Measurements from ENCODE around the gene SVOPL. TPM values are rescaled to one million over a fixed set of nuclear protein-coding genes. Genes with fewer than 3 reads are reported as not detected.

The SVOPL gene
- not detected in 2 replicates for total RNA-seq
- polyA plus RNA-seq, result not detected in 2 replicates
- polyA plus RNA-seq (2012), result not detected in 2 replicates
- not detected in 2 replicates for polyA minus RNA-seq (ENCODE audit: low replicate concordance)

- Histone ChIP-seq H3K4me1 (ENCODE audit: control insufficient read depth, extremely low read depth, insufficient read depth, low read length) (no peaks in the 10 kb centered on the region), H3K9ac (ENCODE audit: insufficient read depth, low read length) (no peak within 1 kb of the TSS), H3K4me2 (ENCODE audit: extremely low read depth, insufficient read depth, low read length) (no peak within 1 kb of the TSS), H3K36me3 (ENCODE audit: control insufficient read depth, insufficient read depth, low read length) (no peaks in the 10 kb centered on the region), H3K4me3 (replicated peaks in 1 of 4; ENCODE audit: control extremely low read depth in 1 of 4, insufficient read depth in 1 of 4, low read depth in 3 of 4, low read length in 4 of 4) (no peak within 1 kb of the TSS), H3K27ac (ENCODE audit: insufficient read depth, low read length) (no peak within 1 kb of the TSS), H3K9me3 (ENCODE audit: control insufficient read depth, insufficient read depth, low read depth, low read length) (no peaks in the 10 kb centered on the region), H3K79me2 (ENCODE audit: control insufficient read depth, insufficient read depth, low read length) (no peaks in the 10 kb centered on the region), H3K27me3 (ENCODE audit: control insufficient read depth, insufficient read depth, low read length) (no peaks in the 10 kb centered on the region), H2AFZ (ENCODE audit: low read length) (no peak within 1 kb of the TSS), H4K20me1 (ENCODE audit: control insufficient read depth, extremely low read depth, insufficient read depth, low read length) (no peaks in the 10 kb centered on the region)
- TF ChIP-seq EZH2 (IDR thresholded peaks at IDR 0.05; ENCODE audit: low read length, missing control alignments) (no peak), CTCF (conservative IDR thresholded peaks at IDR 0.05 in 1 of 2, IDR thresholded peaks at IDR 0.05 in 1 of 2; ENCODE audit: low read depth in 1 of 2, low read length in 2 of 2) (no peak)
- no peak for DNase-seq (ENCODE audit: low read depth in 2 of 2)
Measured at GRCh38 chr7:138700857-138701536, at the start of gene SVOPL. Gene SVOPL (minus strand): TSS chr7:138701362. CDS start chr7:138679045, 22,317 bp downstream.

GRCh38 chr7:138750473-138750872 is 49.3 kb upstream of the SVOPL start:
- no peak overlapping the region for H3K9ac ChIP-seq (ENCODE audit: insufficient read depth, low read length)
- H3K79me2 ChIP-seq (ENCODE audit: control insufficient read depth, insufficient read depth, low read length), result no peaks in the 10 kb centered on the region
- H3K27ac ChIP-seq (ENCODE audit: insufficient read depth, low read length), result no peak overlapping the region
- DNase-seq (ENCODE audit: low read depth in 2 of 2), result no peak
- H3K4me3 ChIP-seq (replicated peaks in 1 of 4; ENCODE audit: control extremely low read depth in 1 of 4, insufficient read depth in 1 of 4, low read depth in 3 of 4, low read length in 4 of 4), result no peak overlapping the region
- H3K36me3 ChIP-seq (ENCODE audit: control insufficient read depth, insufficient read depth, low read length), result no peaks in the 10 kb centered on the region
- H3K27me3 ChIP-seq (ENCODE audit: control insufficient read depth, insufficient read depth, low read length), result no peaks in the 10 kb centered on the region
- H4K20me1 ChIP-seq (ENCODE audit: control insufficient read depth, extremely low read depth, insufficient read depth, low read length), result no peaks in the 10 kb centered on the region
- H3K4me1 ChIP-seq (ENCODE audit: control insufficient read depth, extremely low read depth, insufficient read depth, low read length), result no peaks in the 10 kb centered on the region
- no peak overlapping the region for H3K4me2 ChIP-seq (ENCODE audit: extremely low read depth, insufficient read depth, low read length)
- no peak overlapping the region for H2AFZ ChIP-seq (ENCODE audit: low read length)
- TF ChIP-seq CTCF (conservative IDR thresholded peaks at IDR 0.05 in 1 of 2, IDR thresholded peaks at IDR 0.05 in 1 of 2; ENCODE audit: low read depth in 1 of 2, low read length in 2 of 2), result no peak
- no peak for TF ChIP-seq EZH2 (IDR thresholded peaks at IDR 0.05; ENCODE audit: low read length, missing control alignments)
- H3K9me3 ChIP-seq (ENCODE audit: control insufficient read depth, insufficient read depth, low read depth, low read length), result no peaks in the 10 kb centered on the region

- H3K27me3 ChIP-seq (ENCODE audit: control insufficient read depth, insufficient read depth, low read length), result no peaks in the 10 kb centered on the region
- DNase-seq (ENCODE audit: low read depth in 2 of 2), result no peak
- no peak overlapping the region for H2AFZ ChIP-seq (ENCODE audit: low read length)
- no peak overlapping the region for H3K4me2 ChIP-seq (ENCODE audit: extremely low read depth, insufficient read depth, low read length)
- H3K79me2 ChIP-seq (ENCODE audit: control insufficient read depth, insufficient read depth, low read length), result no peaks in the 10 kb centered on the region
- no peak overlapping the region for H3K9ac ChIP-seq (ENCODE audit: insufficient read depth, low read length)
- H3K36me3 ChIP-seq (ENCODE audit: control insufficient read depth, insufficient read depth, low read length), result no peaks in the 10 kb centered on the region
- no peaks in the 10 kb centered on the region for H3K4me1 ChIP-seq (ENCODE audit: control insufficient read depth, extremely low read depth, insufficient read depth, low read length)
- H4K20me1 ChIP-seq (ENCODE audit: control insufficient read depth, extremely low read depth, insufficient read depth, low read length), result no peaks in the 10 kb centered on the region
- TF ChIP-seq EZH2 (IDR thresholded peaks at IDR 0.05; ENCODE audit: low read length, missing control alignments) (no peak), CTCF (conservative IDR thresholded peaks at IDR 0.05 in 1 of 2, IDR thresholded peaks at IDR 0.05 in 1 of 2; ENCODE audit: low read depth in 1 of 2, low read length in 2 of 2) (no peak)
- H3K27ac ChIP-seq (ENCODE audit: insufficient read depth, low read length), result no peak overlapping the region
- no peaks in the 10 kb centered on the region for H3K9me3 ChIP-seq (ENCODE audit: control insufficient read depth, insufficient read depth, low read depth, low read length)
- H3K4me3 ChIP-seq (replicated peaks in 1 of 4; ENCODE audit: control extremely low read depth in 1 of 4, insufficient read depth in 1 of 4, low read depth in 3 of 4, low read length in 4 of 4), result no peak overlapping the region
Measured at GRCh38 chr7:138749960-138750359, 48.8 kb upstream of the SVOPL start.

All from fibroblast of lung (primary cell).